OCI-LY3 (cell line): ENCODE data around the gene B4GALT6.

ENCODE experiments used
- H2AFZ ChIP-seq: fragments of 200-600, 300-600 bp; shearing (Covaris generic); 2 replicates; pipeline ENCODE4 v1.6.0; 2014; ENCODE audit warnings: antibody characterized with exemption, low read depth, low read length
- H3K27ac ChIP-seq: fragments of 200-600, 300-600 bp; sonication (generic); 2 replicates; pipeline ENCODE4 v1.5.1; 2014; ENCODE audit warnings: mild to moderate bottlenecking, low read length, moderate library complexity, mixed read lengths
- H3K27me3 ChIP-seq: fragments of 200-600, 300-600 bp; sonication (generic); 2 replicates; pipeline ENCODE4 v1.6.1; 2014; ENCODE audit warnings: low read depth, low read length, mixed read lengths
- H3K36me3 ChIP-seq: fragments of 200-600, 300-600 bp; sonication (generic); replicated peaks from 2 replicates; pipeline ENCODE3; 2014; ENCODE audit warnings: low read depth, low read length, mixed read lengths
- H3K4me1 ChIP-seq: fragments of 300-600, 200-600 bp; sonication (generic); 2 replicates; pipeline ENCODE4 v1.6.1; 2014; ENCODE audit warnings: low read length, mixed read lengths
- H3K4me2 ChIP-seq: fragments of 200-600, 300-600 bp; sonication (generic); 2 replicates; pipeline ENCODE4 v1.6.1; 2014; ENCODE audit warnings: low read length, mixed read lengths
- H3K4me3 ChIP-seq: fragments of 300-600, 200-600 bp; sonication (generic); 2 replicates; pipeline ENCODE4 v1.5.1; 2014; ENCODE audit warnings: antibody characterized with exemption, mild to moderate bottlenecking, low read length, moderate library complexity
- H3K79me2 ChIP-seq: fragments of 300-600, 200-600 bp; shearing (Covaris generic); 2 replicates; pipeline ENCODE4 v1.6.1; 2014; ENCODE audit warnings: mild to moderate bottlenecking, low read length, mixed read lengths
- H3K9ac ChIP-seq: fragments of 300-600, 200-600 bp; shearing (Covaris generic); 2 replicates; pipeline ENCODE4 v1.6.0; 2014; ENCODE audit warnings: mild to moderate bottlenecking, low read length, moderate library complexity
- H3K9me3 ChIP-seq: fragments of 200-600, 300-600 bp; shearing (Covaris generic); 2 replicates; pipeline ENCODE4 v1.6.1; 2014; ENCODE audit warnings: low read length, mixed read lengths; ENCODE audit not compliant: insufficient read depth
- H4K20me1 ChIP-seq: fragments of 200-600, 300-600 bp; sonication (generic); 2 replicates; pipeline ENCODE4 v1.6.1; 2016; ENCODE audit warnings: low read length, mixed read lengths; ENCODE audit not compliant: insufficient read depth
- EZH2phosphoT487 ChIP-seq: fragments of 200-600 bp; shearing (Covaris generic); IDR thresholded peaks from 2 replicates; pipeline ENCODE4 v1.6.1; 2018; ENCODE audit warnings: antibody characterized with exemption, mixed run types, low read depth
- TF ChIP-seq, protein P1 (sequence below): fragments of 200-600, 300-600 bp; sonication (generic); IDR thresholded peaks from 2 replicates; pipeline ENCODE4 v1.5.1; 2014; ENCODE audit warnings: antibody characterized with exemption, low read length, low read depth

B4GALT6 gene

DNA sequence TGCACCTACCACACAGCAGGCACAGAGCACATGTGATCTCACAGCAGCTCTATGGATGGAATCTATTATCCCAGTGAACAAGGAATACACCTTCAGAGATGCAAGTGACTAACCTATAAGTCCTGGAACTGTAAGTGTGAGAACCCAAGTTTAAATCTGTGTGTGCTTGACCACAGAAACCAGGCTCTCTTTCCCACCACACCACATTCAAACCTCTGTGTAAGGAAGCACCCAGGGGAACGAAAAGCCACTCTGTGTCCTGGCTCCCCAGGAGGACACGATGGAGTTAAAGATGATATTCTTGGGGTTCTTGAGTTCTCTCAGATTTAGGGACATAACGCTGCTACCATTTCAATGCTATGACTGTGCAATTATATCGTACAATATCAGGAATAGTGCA lies 53.8 kb downstream of the B4GALT6 start:
- Histone ChIP-seq H2AFZ (no peak overlapping the region), H3K9me3 (no peaks in the 10 kb centered on the region), H4K20me1 (no peaks in the 10 kb centered on the region), H3K27me3 (no peaks in the 10 kb centered on the region), H3K9ac (no peak overlapping the region), H3K79me2 (no peaks in the 10 kb centered on the region), H3K36me3 (no peaks in the 10 kb centered on the region), H3K4me1 (peaks cover 24% of the 10 kb centered on the region), H3K4me2 (no peak overlapping the region), H3K4me3 (no peak overlapping the region), H3K27ac (no peak overlapping the region)
- TF ChIP-seq, protein P1, sequence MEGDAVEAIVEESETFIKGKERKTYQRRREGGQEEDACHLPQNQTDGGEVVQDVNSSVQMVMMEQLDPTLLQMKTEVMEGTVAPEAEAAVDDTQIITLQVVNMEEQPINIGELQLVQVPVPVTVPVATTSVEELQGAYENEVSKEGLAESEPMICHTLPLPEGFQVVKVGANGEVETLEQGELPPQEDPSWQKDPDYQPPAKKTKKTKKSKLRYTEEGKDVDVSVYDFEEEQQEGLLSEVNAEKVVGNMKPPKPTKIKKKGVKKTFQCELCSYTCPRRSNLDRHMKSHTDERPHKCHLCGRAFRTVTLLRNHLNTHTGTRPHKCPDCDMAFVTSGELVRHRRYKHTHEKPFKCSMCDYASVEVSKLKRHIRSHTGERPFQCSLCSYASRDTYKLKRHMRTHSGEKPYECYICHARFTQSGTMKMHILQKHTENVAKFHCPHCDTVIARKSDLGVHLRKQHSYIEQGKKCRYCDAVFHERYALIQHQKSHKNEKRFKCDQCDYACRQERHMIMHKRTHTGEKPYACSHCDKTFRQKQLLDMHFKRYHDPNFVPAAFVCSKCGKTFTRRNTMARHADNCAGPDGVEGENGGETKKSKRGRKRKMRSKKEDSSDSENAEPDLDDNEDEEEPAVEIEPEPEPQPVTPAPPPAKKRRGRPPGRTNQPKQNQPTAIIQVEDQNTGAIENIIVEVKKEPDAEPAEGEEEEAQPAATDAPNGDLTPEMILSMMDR = no peak
- no peak for TF ChIP-seq EZH2phosphoT487

- Histone ChIP-seq H3K27ac (no peak overlapping the region), H3K36me3 (no peaks in the 10 kb centered on the region), H2AFZ (no peak overlapping the region), H3K9me3 (no peaks in the 10 kb centered on the region), H3K4me2 (no peak overlapping the region), H3K27me3 (no peaks in the 10 kb centered on the region), H3K4me3 (no peak overlapping the region), H3K9ac (no peak overlapping the region), H3K4me1 (no peaks in the 10 kb centered on the region), H3K79me2 (no peaks in the 10 kb centered on the region), H4K20me1 (no peaks in the 10 kb centered on the region)
- TF ChIP-seq, protein P1 = no peak
- no peak for TF ChIP-seq EZH2phosphoT487
Measured at GRCh38 chr18:31626409-31626808, 58.0 kb downstream of the B4GALT6 start.

DNA sequence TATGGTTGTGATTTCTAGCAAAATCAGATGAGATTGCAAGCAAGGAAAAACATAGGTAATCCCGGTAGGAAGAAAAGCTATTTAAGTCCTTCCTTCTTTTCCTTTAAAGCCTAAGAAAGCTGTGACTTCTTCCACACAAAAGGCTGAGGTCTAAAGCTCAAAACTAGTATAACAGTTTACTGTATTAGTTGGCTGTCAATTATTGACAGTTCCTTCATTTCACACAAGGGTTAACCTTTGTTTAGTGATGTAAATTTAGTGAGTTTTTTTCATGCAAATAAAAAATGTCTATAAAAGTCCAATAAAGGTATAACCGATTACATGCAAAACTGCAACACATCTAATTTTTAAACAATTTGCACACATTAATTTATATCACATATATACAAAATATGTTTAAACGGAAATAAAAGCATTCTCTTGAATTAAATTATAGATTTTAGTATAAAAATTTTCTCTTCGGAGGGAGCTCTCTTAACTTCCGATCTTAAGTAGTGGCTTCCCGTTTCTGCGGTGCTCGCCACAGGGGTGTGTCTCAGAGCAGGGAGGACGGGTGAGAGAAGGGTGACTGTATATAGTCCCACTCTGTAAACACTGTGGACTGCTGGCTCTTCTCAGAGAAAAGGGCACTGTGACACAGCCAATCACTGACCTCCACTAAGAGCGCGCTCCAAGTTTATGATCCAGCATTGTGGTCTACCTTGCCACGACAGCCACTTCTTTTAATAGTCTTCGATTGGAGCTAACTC lies 59.3 kb downstream of the B4GALT6 start:
- Histone ChIP-seq H3K27me3 (no peaks in the 10 kb centered on the region), H2AFZ (no peak overlapping the region), H3K4me1 (no peaks in the 10 kb centered on the region), H3K4me2 (no peak overlapping the region), H4K20me1 (no peaks in the 10 kb centered on the region), H3K9me3 (no peaks in the 10 kb centered on the region), H3K36me3 (no peaks in the 10 kb centered on the region), H3K4me3 (no peak overlapping the region), H3K27ac (no peak overlapping the region), H3K79me2 (no peaks in the 10 kb centered on the region), H3K9ac (no peak overlapping the region)
- TF ChIP-seq, protein P1 = no peak
- TF ChIP-seq EZH2phosphoT487 = no peak

DNA sequence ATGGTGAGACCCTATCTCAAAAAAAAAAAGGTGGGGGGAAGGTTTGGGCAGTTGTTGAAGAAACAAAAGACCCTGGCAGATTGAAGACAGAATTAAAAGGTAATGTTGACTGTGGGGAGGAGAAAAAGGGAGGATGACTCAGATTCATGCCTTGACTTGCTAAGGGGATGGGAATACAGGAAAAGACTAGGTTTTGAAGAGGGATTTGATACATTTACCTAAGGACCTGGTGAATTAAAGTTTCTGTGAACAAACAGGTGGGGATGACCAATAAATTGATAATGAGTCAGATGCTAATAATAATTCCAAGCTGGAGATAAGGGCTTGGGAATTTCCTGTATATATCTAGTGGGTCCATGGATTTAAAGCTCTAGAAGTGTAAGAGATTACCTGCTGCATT lies 65.1 kb downstream of the B4GALT6 start:
- H2AFZ ChIP-seq = no peak overlapping the region
- H3K9me3 ChIP-seq = no peaks in the 10 kb centered on the region
- H3K4me1 ChIP-seq = no peaks in the 10 kb centered on the region
- no peak overlapping the region for H3K9ac ChIP-seq
- H3K4me3 ChIP-seq = no peak overlapping the region
- no peaks in the 10 kb centered on the region for H3K27me3 ChIP-seq
- H3K36me3 ChIP-seq = no peaks in the 10 kb centered on the region
- H3K27ac ChIP-seq = no peak overlapping the region
- no peaks in the 10 kb centered on the region for H3K79me2 ChIP-seq
- TF ChIP-seq, protein P1 = no peak
- TF ChIP-seq EZH2phosphoT487 = no peak
- no peak overlapping the region for H3K4me2 ChIP-seq
- no peaks in the 10 kb centered on the region for H4K20me1 ChIP-seq
